ENCODE measurements around the gene SGCG.
"Not testable (repeated sequence)": the region's sequence is repeated elsewhere in the genome, so short reads cannot be mapped to it uniquely, and the experiment has no call there.

DNA sequence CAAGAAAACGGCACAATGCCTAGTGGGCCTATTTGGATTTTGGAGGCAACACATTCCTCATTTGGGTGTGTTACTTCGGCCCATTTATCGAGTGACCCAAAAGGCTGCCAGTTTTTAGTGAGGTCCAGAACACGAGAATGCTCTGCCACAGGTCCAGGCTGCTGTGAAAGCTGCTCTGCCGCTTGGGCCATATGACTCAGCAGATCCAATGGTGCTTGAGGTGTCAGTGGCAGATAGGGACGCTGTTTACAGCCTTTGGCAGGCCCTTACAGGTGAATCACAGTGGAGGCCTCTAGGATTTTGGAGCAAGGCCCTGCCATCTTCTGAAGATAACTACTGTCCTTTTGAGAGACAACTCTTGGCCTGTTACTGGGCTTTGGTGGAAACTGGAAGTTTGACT lies 134.1 kb downstream of the SGCG start:
- not testable (repeated sequence) for TF ChIP-seq EZH2phosphoT487 (IDR thresholded peaks at IDR 0.05; ENCODE audit: borderline replicate concordance, low read depth, low read length)
- TF ChIP-seq, protein P1, sequence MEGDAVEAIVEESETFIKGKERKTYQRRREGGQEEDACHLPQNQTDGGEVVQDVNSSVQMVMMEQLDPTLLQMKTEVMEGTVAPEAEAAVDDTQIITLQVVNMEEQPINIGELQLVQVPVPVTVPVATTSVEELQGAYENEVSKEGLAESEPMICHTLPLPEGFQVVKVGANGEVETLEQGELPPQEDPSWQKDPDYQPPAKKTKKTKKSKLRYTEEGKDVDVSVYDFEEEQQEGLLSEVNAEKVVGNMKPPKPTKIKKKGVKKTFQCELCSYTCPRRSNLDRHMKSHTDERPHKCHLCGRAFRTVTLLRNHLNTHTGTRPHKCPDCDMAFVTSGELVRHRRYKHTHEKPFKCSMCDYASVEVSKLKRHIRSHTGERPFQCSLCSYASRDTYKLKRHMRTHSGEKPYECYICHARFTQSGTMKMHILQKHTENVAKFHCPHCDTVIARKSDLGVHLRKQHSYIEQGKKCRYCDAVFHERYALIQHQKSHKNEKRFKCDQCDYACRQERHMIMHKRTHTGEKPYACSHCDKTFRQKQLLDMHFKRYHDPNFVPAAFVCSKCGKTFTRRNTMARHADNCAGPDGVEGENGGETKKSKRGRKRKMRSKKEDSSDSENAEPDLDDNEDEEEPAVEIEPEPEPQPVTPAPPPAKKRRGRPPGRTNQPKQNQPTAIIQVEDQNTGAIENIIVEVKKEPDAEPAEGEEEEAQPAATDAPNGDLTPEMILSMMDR (conservative IDR thresholded peaks at IDR 0.05; ENCODE audit: low read length) = not testable (repeated sequence)
